Activated T-cell treated with anti-CD3 and anti-CD28 coated beads, Interleukin-2, amount 50 U/mL, for 24 hours (primary cell): ENCODE measurements around the gene DIABLO.
"Not testable (repeated sequence)": the region's sequence is repeated elsewhere in the genome, so short reads cannot be mapped to it uniquely, and the experiment has no call there.

Experiments used
- DNase-seq: peaks from one replicate; pipeline ENCODE4 v3.0.0-alpha.2; 2020
- H3K27ac Mint-ChIP-seq: 2 replicates; pipeline ENCODE4 v1.8.0; 2020; ENCODE audit warnings: mild to moderate bottlenecking, mixed read lengths
- H3K27me3 Mint-ChIP-seq: 2 replicates; pipeline ENCODE4 v1.8.0; 2020; ENCODE audit warnings: mixed read lengths
- H3K36me3 Mint-ChIP-seq: 2 replicates; pipeline ENCODE4 v1.8.0; 2020; ENCODE audit warnings: low read depth, mixed read lengths
- H3K4me1 Mint-ChIP-seq: 2 replicates; pipeline ENCODE4 v1.8.0; 2020; ENCODE audit warnings: low read depth, mixed read lengths
- H3K4me3 Mint-ChIP-seq: 2 replicates; pipeline ENCODE4 v1.8.0; 2020; ENCODE audit warnings: mild to moderate bottlenecking, moderate library complexity, mixed read lengths
- H3K9me3 Mint-ChIP-seq: 2 replicates; pipeline ENCODE4 v1.8.0; 2020; ENCODE audit warnings: mixed read lengths

The DIABLO gene

DNA sequence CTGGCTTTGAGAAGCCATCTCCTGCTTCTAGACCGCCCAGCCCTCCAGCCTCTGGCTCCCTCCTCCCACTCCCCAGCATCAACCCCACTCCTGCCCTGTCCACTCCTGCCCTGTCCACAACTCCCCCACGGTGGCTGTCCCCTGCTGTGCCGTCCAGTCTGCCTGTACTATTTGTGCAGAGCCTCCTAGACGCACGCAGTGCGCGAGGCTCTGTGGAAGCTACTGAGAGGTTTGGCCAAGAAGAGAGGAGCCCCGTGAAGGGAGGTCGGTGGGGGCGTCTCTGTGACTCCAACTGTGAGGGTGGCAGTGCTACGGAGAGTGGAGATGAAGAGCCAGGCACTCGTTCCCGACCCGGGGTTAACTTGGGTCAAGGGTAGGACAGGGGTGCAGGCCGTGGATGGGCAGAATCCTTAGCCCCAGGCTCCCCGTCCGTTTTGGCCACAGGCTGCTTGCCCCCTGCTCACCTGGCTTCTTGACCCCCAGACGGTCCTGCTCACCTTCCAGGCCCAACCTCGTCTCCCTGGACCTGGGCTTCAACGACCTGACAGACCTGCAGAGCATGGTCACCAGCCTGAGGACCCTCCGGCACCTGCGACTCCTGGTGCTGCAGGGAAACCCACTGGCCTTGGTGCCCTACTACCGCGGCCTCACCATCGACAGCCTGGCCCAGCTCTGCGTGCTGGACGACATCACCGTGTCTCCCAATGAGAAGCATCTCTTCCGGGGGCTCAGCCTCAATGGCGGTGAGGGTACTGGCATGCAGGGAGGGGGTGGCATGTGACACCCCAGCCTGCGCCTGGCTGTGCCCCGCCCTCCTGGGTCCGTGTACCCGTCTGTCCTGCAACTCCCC, 36.0 kb downstream of the DIABLO start:
- Mint-ChIP-seq H3K4me1 (peaks cover 4% of the 10 kb centered on the region), H3K27me3 (peaks cover under 1% of the 10 kb centered on the region), H3K27ac (no peak overlapping the region), H3K4me3 (no peak overlapping the region), H3K9me3 (peaks cover under 1% of the 10 kb centered on the region), H3K36me3 (no peaks in the 10 kb centered on the region)
- no peak for DNase-seq

DNA sequence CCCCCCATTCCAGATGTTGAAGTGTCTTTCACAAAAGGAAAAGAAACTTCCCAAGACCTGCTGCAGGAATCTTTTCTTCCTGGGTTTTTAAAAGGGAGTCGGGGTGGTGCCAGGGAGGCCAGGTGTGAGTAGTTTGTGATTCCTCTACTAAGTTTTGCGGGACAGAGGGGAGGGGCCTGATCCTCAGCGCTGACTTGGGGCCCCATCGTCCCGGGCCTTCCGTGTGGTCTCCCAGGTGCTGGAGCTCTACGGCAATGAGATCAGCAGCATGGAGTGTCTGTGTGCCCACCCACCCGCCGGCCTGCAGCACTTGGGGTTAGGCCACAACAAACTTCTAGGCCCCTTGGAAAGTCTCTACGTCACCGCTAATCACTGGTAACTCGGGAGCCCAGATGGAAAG, 38.4 kb downstream of the DIABLO start:
- H3K9me3 Mint-ChIP-seq = no peaks in the 10 kb centered on the region
- DNase-seq = no peak
- no peaks in the 10 kb centered on the region for H3K36me3 Mint-ChIP-seq
- H3K27ac Mint-ChIP-seq = no peak overlapping the region
- peaks cover 18% of the 10 kb centered on the region for H3K27me3 Mint-ChIP-seq
- H3K4me3 Mint-ChIP-seq = no peak overlapping the region
- H3K4me1 Mint-ChIP-seq = peaks cover 11% of the 10 kb centered on the region

DNA sequence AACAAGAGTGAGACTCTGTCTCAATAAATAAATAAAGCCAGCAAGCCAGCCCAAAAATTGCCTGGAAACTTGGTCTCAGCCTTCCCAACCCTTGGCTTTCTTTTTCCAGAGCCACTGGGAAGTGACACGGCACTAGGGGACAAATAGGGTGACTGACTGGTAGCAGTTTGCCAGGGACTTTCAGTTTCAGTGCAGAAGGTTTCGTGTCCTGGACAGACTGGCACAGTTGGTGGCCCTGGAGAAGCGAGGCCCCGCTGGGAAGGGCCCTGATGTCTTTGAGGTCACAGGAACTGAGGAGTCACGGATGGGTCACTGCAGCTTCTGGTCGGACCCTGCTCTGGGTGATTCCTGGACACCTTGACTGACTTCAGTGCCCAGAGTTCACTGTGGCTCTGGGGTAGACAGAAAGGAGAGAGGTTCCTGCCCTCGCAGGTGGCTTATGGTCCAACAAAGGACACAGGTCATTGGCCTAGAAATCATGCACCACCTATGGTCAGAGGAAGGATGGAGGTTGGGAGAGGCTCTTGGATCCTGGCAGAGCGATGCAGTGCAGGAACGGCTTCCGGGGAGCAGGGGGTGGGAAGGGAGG, 40.3 kb downstream of the DIABLO start:
- Mint-ChIP-seq H3K9me3 (no peaks in the 10 kb centered on the region), H3K27me3 (peaks cover 24% of the 10 kb centered on the region), H3K36me3 (no peaks in the 10 kb centered on the region), H3K27ac (no peak overlapping the region), H3K4me1 (peaks cover 7% of the 10 kb centered on the region), H3K4me3 (no peak overlapping the region)
- DNase-seq = no peak

DNA sequence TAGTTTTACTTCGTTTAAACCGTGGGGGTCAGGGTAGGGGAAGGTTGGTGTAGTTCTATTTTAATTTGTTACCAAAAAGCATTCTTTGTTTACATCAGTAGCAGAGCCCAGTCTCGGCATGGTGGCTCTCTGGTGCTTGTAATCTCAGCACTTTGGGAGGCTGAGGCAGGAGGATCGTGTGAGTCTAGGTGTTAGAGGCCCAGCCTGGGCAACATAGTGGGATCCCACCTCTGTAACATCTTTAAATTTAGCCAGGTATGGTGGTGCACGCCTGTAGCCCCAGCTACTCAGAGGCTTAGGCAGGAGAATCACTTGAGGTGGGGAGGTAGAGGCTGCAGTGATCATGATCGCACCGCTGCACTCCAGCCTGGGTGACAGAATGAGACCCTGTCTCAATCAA, 40.8 kb downstream of the DIABLO start:
- Mint-ChIP-seq H3K4me1 (peaks cover 7% of the 10 kb centered on the region), H3K4me3 (no peak overlapping the region), H3K27ac (no peak overlapping the region), H3K36me3 (no peaks in the 10 kb centered on the region), H3K27me3 (peaks cover 24% of the 10 kb centered on the region), H3K9me3 (no peaks in the 10 kb centered on the region)
- DNase-seq = no peak

DNA sequence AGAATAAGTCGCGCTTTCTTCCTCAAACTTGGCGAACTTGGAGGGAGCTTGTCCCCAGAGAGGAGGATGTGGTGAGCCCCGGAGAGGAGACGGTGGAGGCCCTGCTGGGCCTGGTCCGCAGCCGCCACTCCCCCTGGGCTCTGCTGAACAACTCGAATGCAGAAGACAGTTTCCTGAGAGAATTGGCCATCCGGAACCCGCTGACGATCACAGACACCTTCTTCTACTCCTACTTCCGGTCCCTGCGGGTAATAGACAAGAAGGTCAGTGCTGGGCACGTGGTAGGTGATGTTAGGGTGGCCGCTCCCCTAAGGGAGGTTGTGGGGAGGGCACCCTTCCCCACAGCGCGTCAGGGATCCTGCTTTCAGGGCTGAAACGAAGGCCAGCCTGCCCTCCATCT, 41.3 kb downstream of the DIABLO start:
- Mint-ChIP-seq H3K27ac (no peak overlapping the region), H3K27me3 (peaks cover 24% of the 10 kb centered on the region), H3K4me3 (no peak overlapping the region), H3K9me3 (no peaks in the 10 kb centered on the region), H3K4me1 (peaks cover 9% of the 10 kb centered on the region), H3K36me3 (no peaks in the 10 kb centered on the region)
- no peak for DNase-seq

DNA sequence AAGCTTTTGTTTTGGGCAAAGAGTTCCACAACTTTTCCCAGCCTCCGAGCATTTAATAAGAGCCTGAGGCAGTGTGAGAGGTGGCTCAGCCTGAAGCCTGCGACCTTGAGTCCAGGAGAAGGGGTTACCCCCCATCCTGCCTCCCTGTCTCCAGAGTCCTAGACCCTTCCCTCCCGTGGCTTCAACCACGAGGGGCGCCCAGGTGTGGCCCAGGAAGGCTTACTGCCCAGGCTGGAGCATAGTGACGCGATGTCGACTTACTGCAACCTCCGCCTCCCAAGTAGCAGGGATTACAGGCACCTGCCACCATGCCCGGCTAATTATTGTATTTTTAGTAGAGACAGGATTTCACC, 42.3 kb downstream of the DIABLO start:
- H3K27me3 Mint-ChIP-seq = peaks cover 24% of the 10 kb centered on the region
- DNase-seq = no peak
- H3K36me3 Mint-ChIP-seq = no peaks in the 10 kb centered on the region
- no peaks in the 10 kb centered on the region for H3K9me3 Mint-ChIP-seq
- H3K4me1 Mint-ChIP-seq = peaks cover 9% of the 10 kb centered on the region
- H3K4me3 Mint-ChIP-seq = peak overlapping the region; percentile 56
- H3K27ac Mint-ChIP-seq = no peak overlapping the region

DNA sequence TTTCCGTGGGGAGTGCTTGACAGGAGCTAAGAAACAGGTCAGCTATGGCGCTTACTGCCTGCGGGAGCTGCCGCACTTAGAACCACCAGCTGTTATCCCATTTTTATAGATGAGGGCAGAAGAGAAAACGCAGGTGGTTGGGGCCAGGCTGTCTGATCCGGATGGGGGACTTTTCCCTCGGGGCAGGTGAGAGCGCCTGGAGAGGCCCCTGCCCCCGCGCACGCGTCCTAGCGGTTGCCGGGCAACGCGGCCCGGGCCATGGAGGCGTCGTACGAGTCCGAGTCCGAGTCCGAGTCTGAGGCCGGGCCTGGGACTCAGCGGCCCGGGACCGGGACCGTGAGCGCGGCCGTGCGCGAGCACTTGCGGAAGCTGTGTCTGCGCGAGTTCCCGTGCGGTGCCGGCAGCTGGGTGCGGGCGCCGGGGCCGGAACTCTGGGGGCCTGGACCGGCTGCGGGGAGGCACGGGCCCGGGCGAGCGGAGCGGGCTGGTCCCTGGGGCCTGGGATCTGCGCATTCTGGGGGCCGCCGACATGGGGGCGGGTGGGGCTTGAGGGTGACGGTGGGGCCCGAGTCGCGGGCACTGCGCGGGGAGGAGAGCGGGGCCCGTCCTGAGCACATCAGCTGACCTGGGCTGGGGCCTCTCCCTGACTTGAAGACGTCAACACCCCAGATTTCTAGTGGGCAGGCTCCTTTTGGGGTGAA, 42.8 kb downstream of the DIABLO start, which contains the start of gene LRRC43:
Gene LRRC43 (plus strand): TSS at position 237 of the 701 bp plus-strand sequence. CDS start 22 bp downstream, at position 259.
- peaks cover 9% of the 10 kb centered on the region for H3K4me1 Mint-ChIP-seq
- H3K4me3 Mint-ChIP-seq = peak within 1 kb of the TSS; percentile 68
- peaks cover 24% of the 10 kb centered on the region for H3K27me3 Mint-ChIP-seq
- peak; percentile 58 for DNase-seq
- H3K36me3 Mint-ChIP-seq = no peaks in the 10 kb centered on the region
- no peaks in the 10 kb centered on the region for H3K9me3 Mint-ChIP-seq
- peak within 1 kb of the TSS; percentile 35 for H3K27ac Mint-ChIP-seq

DNA sequence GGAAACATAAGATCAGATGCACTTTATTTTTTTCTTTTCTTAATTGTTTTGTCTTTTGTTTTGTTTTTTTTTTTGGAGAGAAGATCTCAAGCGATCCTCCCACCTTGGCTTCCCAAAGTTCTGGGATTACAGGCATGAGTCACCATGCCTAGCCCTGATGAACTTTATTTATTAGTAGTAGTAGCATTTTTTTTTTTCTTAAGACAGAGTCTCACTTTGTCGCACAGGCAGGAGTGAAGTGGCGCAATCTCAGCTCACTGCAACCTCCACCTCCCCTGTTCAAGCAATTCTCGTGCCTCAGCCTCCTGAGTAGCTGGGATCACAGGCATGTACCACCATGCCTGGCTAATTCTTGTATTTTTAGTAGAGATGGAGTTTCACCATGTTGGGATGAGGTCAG, 49.4 kb downstream of the DIABLO start:
- not testable (repeated sequence) for H3K4me3 Mint-ChIP-seq, H3K27ac Mint-ChIP-seq, H3K36me3 Mint-ChIP-seq, H3K9me3 Mint-ChIP-seq, H3K27me3 Mint-ChIP-seq, DNase-seq
- H3K4me1 Mint-ChIP-seq = peaks cover 14% of the 10 kb centered on the region

DNA sequence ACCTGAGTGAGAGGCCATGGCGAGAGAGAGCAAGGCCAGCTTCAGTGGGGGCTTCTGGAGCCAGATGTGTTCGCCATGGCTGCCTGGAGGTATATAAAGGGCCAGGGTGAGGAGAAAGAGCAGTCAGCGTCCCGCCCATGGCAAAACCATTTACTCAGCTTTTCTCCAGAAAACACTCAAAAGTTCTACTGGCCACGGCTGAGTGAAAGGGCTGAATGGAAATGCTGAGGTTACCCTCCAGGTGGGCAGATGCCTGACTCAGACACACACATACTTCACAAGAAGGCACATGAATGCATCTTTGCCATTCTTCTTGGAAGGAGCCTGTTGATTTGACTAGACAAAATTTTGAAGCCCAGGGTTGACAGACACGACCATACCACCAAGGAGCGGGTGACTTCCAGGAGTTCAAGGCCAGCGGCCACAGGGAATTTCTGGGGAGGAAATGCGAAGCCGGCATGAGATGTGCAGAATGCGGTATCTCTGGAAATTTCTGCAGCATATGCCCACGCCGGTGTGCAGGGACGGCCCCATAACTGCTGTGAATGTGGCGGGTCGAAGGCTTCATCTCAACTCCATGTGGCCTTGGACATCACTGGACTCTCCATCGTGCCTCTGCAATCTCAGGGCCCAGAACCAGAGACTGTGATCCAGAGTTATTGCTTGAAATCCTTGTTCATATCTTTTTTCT, 51.6 kb downstream of the DIABLO start, which contains the start of gene IL31:
Gene IL31 (minus strand): TSS at position 67 of the 691 bp plus-strand sequence. CDS start 49 bp downstream, at position 18.
- H3K27ac Mint-ChIP-seq = peak within 1 kb of the TSS; percentile 18

DNA sequence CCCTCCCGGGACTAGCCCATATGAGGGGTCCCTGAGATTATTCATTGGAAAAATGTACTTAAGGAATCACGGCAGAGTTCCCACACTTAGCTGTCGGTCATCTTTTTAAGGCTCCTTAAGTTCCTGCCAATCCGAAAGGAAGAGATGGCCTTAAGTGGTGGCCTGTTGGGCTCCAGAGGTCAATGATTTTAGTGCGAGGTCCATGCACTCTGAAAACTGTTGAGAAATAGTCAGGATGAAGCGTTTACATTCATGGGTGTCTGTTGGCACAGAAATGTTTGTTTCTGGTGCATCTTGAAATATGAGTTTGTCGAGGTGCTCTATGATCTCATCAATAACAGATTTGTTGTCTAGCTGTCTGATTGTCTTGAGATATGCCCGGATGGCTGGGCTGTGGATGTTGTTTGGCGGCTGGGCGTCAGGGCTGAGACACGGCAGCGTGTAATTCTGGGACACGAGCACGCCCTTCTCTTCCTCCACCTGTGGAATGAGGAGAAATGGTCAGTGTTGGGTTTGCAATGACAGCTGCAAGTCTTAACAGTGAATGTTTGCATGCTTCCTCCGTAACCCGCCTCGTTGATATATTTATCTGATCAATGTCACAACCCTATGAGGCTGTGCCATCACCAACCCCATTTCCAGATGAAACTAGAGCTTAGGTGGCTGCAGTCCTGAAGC, 53.5 kb downstream of the DIABLO start:
- Mint-ChIP-seq H3K27me3 (peaks cover 12% of the 10 kb centered on the region), H3K27ac (no peak overlapping the region), H3K4me3 (no peak overlapping the region), H3K36me3 (no peaks in the 10 kb centered on the region), H3K4me1 (peaks cover 13% of the 10 kb centered on the region), H3K9me3 (no peaks in the 10 kb centered on the region)
- no peak for DNase-seq

More for the DNA sequence above, 51.6 kb downstream of the DIABLO start, which contains the start of gene IL31:
- peaks cover 12% of the 10 kb centered on the region for H3K4me1 Mint-ChIP-seq
- DNase-seq = no peak
- H3K27me3 Mint-ChIP-seq = peaks cover 6% of the 10 kb centered on the region
- no peaks in the 10 kb centered on the region for H3K36me3 Mint-ChIP-seq
- H3K9me3 Mint-ChIP-seq = no peaks in the 10 kb centered on the region
- H3K4me3 Mint-ChIP-seq = no peak within 1 kb of the TSS

DNA sequence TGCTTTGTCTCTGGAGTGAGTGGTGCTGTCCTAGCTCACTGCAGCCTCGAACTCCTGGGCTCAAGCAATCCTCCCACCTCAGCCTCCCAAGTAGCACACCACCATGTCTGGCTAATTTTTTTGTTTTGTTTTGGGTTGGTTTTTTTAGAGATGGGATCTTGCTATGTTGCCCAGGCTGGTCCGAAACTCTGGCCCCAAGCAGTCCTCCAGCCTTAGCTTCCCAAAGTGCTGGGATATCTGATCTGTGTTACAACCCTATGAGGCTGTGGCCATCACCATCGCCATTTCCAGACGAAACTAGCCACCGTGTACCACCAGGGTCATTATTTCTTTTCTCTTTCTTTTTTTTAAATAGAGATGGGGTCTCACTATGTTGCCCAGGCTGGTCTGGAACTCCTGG, 54.5 kb downstream of the DIABLO start:
- no peak overlapping the region for H3K4me3 Mint-ChIP-seq
- DNase-seq = no peak
- H3K9me3 Mint-ChIP-seq = no peaks in the 10 kb centered on the region
- H3K36me3 Mint-ChIP-seq = no peaks in the 10 kb centered on the region
- no peak overlapping the region for H3K27ac Mint-ChIP-seq
- peaks cover 23% of the 10 kb centered on the region for H3K4me1 Mint-ChIP-seq
- peaks cover 20% of the 10 kb centered on the region for H3K27me3 Mint-ChIP-seq

DNA sequence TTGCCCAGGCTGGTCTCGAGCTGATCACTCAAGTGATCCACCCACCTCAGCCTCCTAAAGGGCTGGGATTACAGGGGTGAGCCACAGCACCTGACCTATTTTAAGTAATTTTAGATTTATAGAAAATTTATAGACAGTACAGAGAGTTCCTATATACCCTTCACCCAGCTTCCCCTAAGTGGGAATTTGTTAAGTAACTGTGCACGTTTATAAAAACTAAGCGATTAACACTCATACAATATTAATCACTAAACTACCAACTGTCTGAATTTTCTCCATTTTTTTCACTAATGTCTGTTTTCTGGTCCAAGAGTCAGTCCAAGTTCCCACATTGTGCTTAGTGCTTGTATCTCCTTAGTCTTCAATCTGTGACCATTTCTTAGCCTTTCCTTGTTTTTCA, 57.4 kb downstream of the DIABLO start:
- H3K4me3 Mint-ChIP-seq = no peak overlapping the region
- no peak for DNase-seq
- H3K36me3 Mint-ChIP-seq = no peaks in the 10 kb centered on the region
- no peak overlapping the region for H3K27ac Mint-ChIP-seq
- peaks cover 26% of the 10 kb centered on the region for H3K27me3 Mint-ChIP-seq
- H3K4me1 Mint-ChIP-seq = peaks cover 12% of the 10 kb centered on the region
- H3K9me3 Mint-ChIP-seq = no peaks in the 10 kb centered on the region

DNA sequence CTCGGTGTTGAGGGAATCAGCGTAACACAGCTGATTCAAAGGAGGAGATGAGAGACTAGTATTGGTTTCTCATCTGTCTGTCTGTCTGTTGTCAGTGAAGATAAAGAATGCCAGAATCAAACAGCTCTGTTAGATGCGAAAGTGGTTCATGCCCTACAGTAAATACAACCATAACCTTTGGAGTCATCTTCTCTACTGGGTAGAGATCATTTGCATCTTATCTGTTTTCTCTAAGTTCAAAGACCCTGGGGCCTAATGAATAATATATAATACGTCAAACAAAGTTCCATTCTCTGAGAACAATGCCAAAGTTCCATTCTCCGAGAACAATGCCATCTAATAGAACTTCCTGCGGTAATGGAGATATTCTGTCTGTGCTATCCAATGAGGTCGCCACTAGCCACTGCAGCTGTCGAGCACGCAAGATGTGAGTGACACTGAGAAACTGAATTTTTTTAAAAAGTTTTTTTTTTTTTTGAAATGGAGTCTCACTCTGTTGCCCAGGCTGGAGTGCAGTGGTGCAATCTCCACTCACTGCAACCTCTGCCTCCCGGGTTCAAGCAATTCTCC, 58.4 kb downstream of the DIABLO start:
- Mint-ChIP-seq H3K4me1 (peaks cover 14% of the 10 kb centered on the region), H3K9me3 (no peaks in the 10 kb centered on the region), H3K27me3 (peaks cover 20% of the 10 kb centered on the region), H3K4me3 (peak overlapping the region; percentile 16), H3K36me3 (no peaks in the 10 kb centered on the region), H3K27ac (peak overlapping the region; percentile 72)
- no peak for DNase-seq
